K562 (cell line): Measurements from ENCODE around the gene MLC1. TPM values are rescaled to one million over a fixed set of nuclear protein-coding genes. Genes with fewer than 3 reads are reported as not detected.

ENCODE experiments used
- ATAC-seq: fragments of 200-7000 bp; cut with Tn5 transposase; 3 replicates; pipeline ENCODE4 v1.9.1; 2020; ENCODE audit warnings: moderate library complexity
- BruUV-seq: library from RNA; stranded (reverse); fragments of 400-500 nt; replicated peaks from 2 replicates; lab custom pipeline; 2021; lab: Mats Ljungman, UMichigan
- CTCF ChIA-PET: fragments of 300-600 bp; formaldehyde crosslinking; extraction: SDS; loops from one replicate; lab custom pipeline; 2021; ENCODE audit warnings: low intra/inter-chr PET ratio; lab: Yijun Ruan, JAX
- POLR2A ChIA-PET: fragments of 300-600, 350-650 bp; sonication (Branson Sonifier 250); formaldehyde crosslinking; extraction: SDS; loops from one replicate; lab custom pipeline; 2021; ENCODE audit warnings: antibody characterized with exemption, inconsistent platforms; lab: Yijun Ruan, JAX
- DNase-seq, 4 experiments: peaks; one replicate each; pipeline versions ENCODE4 v3.0.0 to v3.0.0-alpha.2; 2011 to 2018; ENCODE audit warnings: low spot score in 3 of 4, mixed read lengths in 3 of 4; ENCODE audit errors: extremely low read depth in 1 of 4
- FAIRE-seq: peaks from 2 replicates; lab custom pipeline; 2011; peaks lifted over from hg19 to GRCh38; lab: Jason Lieb, UNC
- H2AFZ ChIP-seq: 2 replicates; pipeline ENCODE4 v1.6.0; 2011; ENCODE audit warnings: low read depth, low read length, control low read depth, inconsistent platforms
- H3K27ac ChIP-seq: fragments of 200-600 bp; 3 replicates; pipeline ENCODE4 v1.8.0; 2011; ENCODE audit warnings: low read depth, mild to moderate bottlenecking, control low read depth, inconsistent platforms, low read length, moderate library complexity, mixed read lengths; ENCODE audit errors: extremely low read depth
- H3K27me3 ChIP-seq, 2 experiments: fragments of 300-600 bp in 1 of 2; 2 replicates in 1 of 2; 3 replicates in 1 of 2; pipeline versions ENCODE4 v1.6.0 to v1.8.0; 2011; ENCODE audit warnings: inconsistent platforms in 2 of 2, low read length in 2 of 2, mild to moderate bottlenecking in 1 of 2, mixed read lengths in 1 of 2, moderate library complexity in 1 of 2; ENCODE audit not compliant: control insufficient read depth in 2 of 2, insufficient read depth in 2 of 2
- H3K36me3 ChIP-seq: fragments of 300-600 bp; 3 replicates; pipeline ENCODE4 v1.8.0; 2011; ENCODE audit warnings: mild to moderate bottlenecking, low read length, inconsistent platforms; ENCODE audit not compliant: control insufficient read depth, insufficient read depth
- H3K4me1 ChIP-seq, 2 experiments: fragments of 200-600 bp in 1 of 2; replicated peaks in 1 of 2; 2 replicates in 1 of 2; 3 replicates in 1 of 2; pipeline versions ENCODE4 v1.5.1 to v1.8.0; 2011; ENCODE audit warnings: inconsistent platforms in 2 of 2, low read length in 2 of 2, mild to moderate bottlenecking in 1 of 2, mixed read lengths in 1 of 2, moderate library complexity in 1 of 2; ENCODE audit not compliant: control insufficient read depth in 2 of 2, insufficient read depth in 2 of 2
- H3K4me2 ChIP-seq: 2 replicates; pipeline ENCODE4 v1.6.1; 2011; ENCODE audit warnings: low read length, control low read depth, inconsistent platforms, mixed read lengths; ENCODE audit not compliant: insufficient read depth
- H3K4me3 ChIP-seq: fragments of 200-600 bp; sonication (generic), shearing (Covaris generic); 2 replicates; pipeline ENCODE4 v1.5.1; 2016; ENCODE audit warnings: control low read depth, inconsistent platforms
- H3K79me2 ChIP-seq: fragments of 200-600 bp; 3 replicates; pipeline ENCODE4 v1.8.0; 2011; ENCODE audit warnings: low read length, inconsistent platforms; ENCODE audit not compliant: control insufficient read depth, insufficient read depth
- H3K9ac ChIP-seq, 2 experiments: 2 replicates each; pipeline versions ENCODE4 v1.6.0 to v1.6.1; 2011; ENCODE audit warnings: low read depth in 2 of 2, low read length in 2 of 2, control low read depth in 1 of 2, inconsistent platforms in 1 of 2, mild to moderate bottlenecking in 1 of 2, mixed read lengths in 1 of 2; ENCODE audit not compliant: insufficient read depth in 1 of 2
- H3K9me1 ChIP-seq: one replicate; pipeline ENCODE4 v1.6.0; 2011; ENCODE audit warnings: inconsistent platforms, mild to moderate bottlenecking, low read length, moderate library complexity; ENCODE audit not compliant: control insufficient read depth, insufficient read depth
- H3K9me3 ChIP-seq: replicated peaks from 2 replicates; pipeline ENCODE4 v1.5.1; 2011; ENCODE audit warnings: low read depth, low read length, inconsistent platforms; ENCODE audit not compliant: control insufficient read depth, insufficient read depth
- H4K20me1 ChIP-seq: replicated peaks from 2 replicates; pipeline ENCODE4 v1.6.1; 2011; ENCODE audit warnings: low read length, inconsistent platforms, mixed read lengths; ENCODE audit not compliant: control insufficient read depth, insufficient read depth
- ASH1L ChIP-seq: fragments of 450-650 bp; IDR thresholded peaks from 2 replicates; pipeline ENCODE4 v1.6.1; 2018; ENCODE audit warnings: borderline replicate concordance, mild to moderate bottlenecking, low read depth; ENCODE audit not compliant: partially characterized antibody
- GTF2F1 ChIP-seq: IDR thresholded peaks from 2 replicates; pipeline ENCODE4 v1.6.1; 2011; ENCODE audit warnings: low read depth, low read length, improper control_type of control experiment
- MAFG ChIP-seq: fragments of 450-650 bp; conservative IDR thresholded peaks from 2 replicates; pipeline ENCODE4 v1.6.1; 2016; ENCODE audit warnings: missing genetic modification characterization, missing compliant biosample characterization
- MXI1 ChIP-seq: IDR thresholded peaks from 2 replicates; pipeline ENCODE4 v1.6.1; 2011; ENCODE audit warnings: low read depth, mild to moderate bottlenecking, improper control_type of control experiment, low read length
- NR2F6 ChIP-seq: fragments of 450-650 bp; formaldehyde crosslinking; IDR thresholded peaks from 2 replicates; pipeline ENCODE4 v1.4.0; 2020; ENCODE audit warnings: mild to moderate bottlenecking
- RBM17 ChIP-seq: fragments of 200-400 bp; formaldehyde crosslinking; IDR thresholded peaks from 2 replicates; pipeline ENCODE4 v1.6.1; 2017; ENCODE audit warnings: low read depth, mild to moderate bottlenecking, low read length, borderline replicate concordance
- RCOR1 ChIP-seq, 2 experiments: IDR thresholded peaks; 2 replicates each; pipeline ENCODE4 v1.6.1; 2012; ENCODE audit warnings: low read depth in 2 of 2, low read length in 2 of 2, borderline replicate concordance in 1 of 2, improper control_type of control experiment in 1 of 2
- ZC3H11A ChIP-seq: IDR thresholded peaks from 2 replicates; pipeline ENCODE4 v1.6.1; 2012; ENCODE audit warnings: low read depth, low read length, improper control_type of control experiment
- ZSCAN29 ChIP-seq: fragments of 450-650 bp; IDR thresholded peaks from 2 replicates; pipeline ENCODE4 v1.6.1; 2017
- WGBS: fragments of 100-300 bp; shearing (Covaris generic); methylation state at CpG from one replicate; pipeline ENCODE4 v1.1.6; 2016; ENCODE audit warnings: low coverage, mixed read lengths; ENCODE audit not compliant: insufficient coverage; ENCODE audit errors: missing lambda C conversion rate; 5-methylcytosine and 5-hydroxymethylcytosine counted together
- in situ Hi-C: fragments of 300-500 bp; cut with MboI; formaldehyde crosslinking; loops from 4 replicates; pipeline ENCODE4 v1.15.0; 2018; ENCODE audit warnings: inconsistent platforms, mixed read lengths
- intact Hi-C: fragments of 100-400 bp; cut with micrococcal nuclease; formaldehyde crosslinking; loops from 2 replicates; pipeline ENCODE4 v1.14.2; 2022
- polyA plus RNA-seq, 8 experiments: library from polyadenylated mRNA; depleted of rRNA in 4 of 8; stranded (reverse) in 5 of 8; unstranded in 3 of 8; fragments of >200 nt; fragmentation: Nextera tagmentation in 2 of 8; fragmentation: Illumina TruSeq in 1 of 8; extraction: Ambion mirVana in 2 of 8; extraction: Trizol in 1 of 8; gene quantifications; 2 replicates each; pipeline versions ENCODE4 v1.2.1 to v1.2.3, GENCODE V29; 2011 to 2014; ENCODE audit warnings: inconsistent platforms in 1 of 8, missing spikeins in 1 of 8
- total RNA-seq, 7 experiments: library from RNA; depleted of rRNA in 6 of 7; stranded (reverse); fragments of >200 nt in 6 of 7; fragmentation: Illumina TruSeq in 2 of 7; extraction: Trizol in 2 of 7; gene quantifications; 2 replicates each; pipeline versions ENCODE4 v1.2.1 to v1.2.3, GENCODE V29; 2011 to 2021; ENCODE audit warnings: low replicate concordance in 1 of 7
- TF ChIP-seq, protein P1 (sequence below): fragments of 250-450 bp; sonication (Bioruptor Pico); IDR thresholded peaks from 2 replicates; pipeline ENCODE4 v1.8.0; 2021; ENCODE audit warnings: mild to moderate bottlenecking, moderate library complexity
- TF ChIP-seq, protein P2 (sequence below): fragments of 450-650 bp; IDR thresholded peaks from 2 replicates; pipeline ENCODE4 v1.6.1; 2014; ENCODE audit warnings: low read depth, mild to moderate bottlenecking, moderate library complexity, borderline replicate concordance
- TF ChIP-seq, protein P3 (sequence below): fragments of 150-350 bp; conservative IDR thresholded peaks from 2 replicates; pipeline ENCODE4 v1.6.1; 2014; ENCODE audit warnings: low read length

Gene MLC1
- total and polyA plus RNA-seq, 9 of the 15 experiments (the other 6 are each of a cell fraction or from before 2014, with no cell fraction given), result 0.06 to 0.98 (median 0.39) TPM

DNA sequence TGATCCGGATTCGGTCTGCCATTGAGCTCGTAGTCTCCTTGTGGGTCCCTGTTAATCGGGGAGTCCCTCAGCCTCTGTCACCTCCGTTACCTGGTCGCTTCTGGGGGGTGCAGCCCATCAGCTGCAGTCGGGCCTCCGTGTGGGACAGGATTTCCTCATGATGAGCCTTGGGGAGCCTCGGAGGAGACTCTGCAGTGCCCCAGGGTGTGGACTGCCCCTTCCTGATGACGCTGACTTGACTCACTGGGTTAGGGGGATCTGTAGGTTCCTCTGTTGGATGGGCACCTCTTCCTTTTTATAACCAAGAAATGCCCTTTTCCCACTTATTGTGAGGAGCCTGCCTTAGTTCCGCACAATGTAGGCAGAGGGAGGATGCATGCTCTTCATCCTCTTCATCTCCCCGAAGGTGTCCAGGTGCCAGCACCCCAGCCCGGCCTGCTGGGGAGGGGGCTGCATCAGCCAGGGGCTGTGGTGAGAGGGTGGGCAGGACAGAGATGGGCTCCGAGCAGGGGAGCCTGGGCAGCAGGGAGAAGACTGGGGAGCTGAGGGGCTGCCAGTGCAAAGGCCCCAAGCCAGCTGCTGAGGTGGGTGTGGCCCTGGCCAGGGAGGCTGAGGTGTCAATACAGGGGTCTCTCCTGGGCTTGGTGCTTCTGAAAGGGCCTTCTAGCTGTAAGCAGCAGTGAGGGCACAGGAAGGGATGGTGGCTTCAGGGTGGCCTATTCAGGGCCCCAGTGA is 13.6 kb downstream of the MLC1 start (continued):
- TF ChIP-seq RCOR1 (IDR thresholded peaks at IDR 0.05; ENCODE audit: borderline replicate concordance in 1 of 2, low read depth in 2 of 2, low read length in 2 of 2), result no peak
- TF ChIP-seq MAFG, result no peak
- TF ChIP-seq GTF2F1, result no peak
- TF ChIP-seq MXI1, result no peak
- no peak for TF ChIP-seq ZC3H11A
- TF ChIP-seq, protein P1, sequence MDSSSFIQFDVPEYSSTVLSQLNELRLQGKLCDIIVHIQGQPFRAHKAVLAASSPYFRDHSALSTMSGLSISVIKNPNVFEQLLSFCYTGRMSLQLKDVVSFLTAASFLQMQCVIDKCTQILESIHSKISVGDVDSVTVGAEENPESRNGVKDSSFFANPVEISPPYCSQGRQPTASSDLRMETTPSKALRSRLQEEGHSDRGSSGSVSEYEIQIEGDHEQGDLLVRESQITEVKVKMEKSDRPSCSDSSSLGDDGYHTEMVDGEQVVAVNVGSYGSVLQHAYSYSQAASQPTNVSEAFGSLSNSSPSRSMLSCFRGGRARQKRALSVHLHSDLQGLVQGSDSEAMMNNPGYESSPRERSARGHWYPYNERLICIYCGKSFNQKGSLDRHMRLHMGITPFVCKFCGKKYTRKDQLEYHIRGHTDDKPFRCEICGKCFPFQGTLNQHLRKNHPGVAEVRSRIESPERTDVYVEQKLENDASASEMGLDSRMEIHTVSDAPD (CRISPR knock-in tag), result no peak
- TF ChIP-seq, all 486 proteins: peak for 0

DNA sequence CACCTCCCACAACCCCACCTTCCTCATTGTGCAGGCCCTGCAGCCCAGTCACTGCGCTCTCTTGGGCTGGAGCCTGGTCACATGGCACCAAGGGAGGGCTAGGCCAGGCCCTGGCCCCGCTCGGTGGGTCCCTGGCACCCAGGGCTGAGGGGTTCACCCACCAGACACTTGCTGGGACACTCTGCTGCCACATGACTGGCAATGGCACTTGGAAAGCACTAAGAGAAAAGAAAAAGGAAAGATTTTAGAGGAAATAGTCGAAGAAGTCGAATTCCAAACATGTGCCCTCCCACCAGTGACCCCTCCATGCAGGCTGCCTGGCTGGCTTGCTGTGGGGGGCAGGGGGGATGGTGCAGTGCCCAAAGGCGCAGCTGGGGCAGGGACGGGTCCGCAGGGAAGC is 14.9 kb downstream of the MLC1 start:
- Histone ChIP-seq H3K4me3 (no peak overlapping the region), H4K20me1 (no peaks in the 10 kb centered on the region), H3K4me2 (no peak overlapping the region), H3K79me2 (no peaks in the 10 kb centered on the region), H3K9me1 (no peaks in the 10 kb centered on the region), H3K9me3 (no peaks in the 10 kb centered on the region), H3K27ac (no peak overlapping the region), H3K9ac (no peak overlapping the region; a peak in 1 of 4 replicates), H2AFZ (no peak overlapping the region), H3K4me1 (peaks cover 0 to 34% of the 10 kb centered on the region in 2 experiments; a peak in 2 of 5 replicates), H3K36me3 (no peaks in the 10 kb centered on the region), H3K27me3 (peaks cover 0 to 2% of the 10 kb centered on the region in 2 experiments; a peak in 3 of 5 replicates)
- WGBS, result 20% methylated on average over 8 of the region's 8 CpGs
- in situ Hi-C loops (no loop called here), intact Hi-C loops (no loop called here)
- ATAC-seq (no peak), DNase-seq (no peak), FAIRE-seq (no peak)
- no TSS peak for BruUV-seq
- POLR2A ChIA-PET, result interaction anchor here (0.7 kb wide), 1 partner anchor 12 kb away, joined by 3 read pairs; no protein-coding TSS in a partner anchor
- CTCF ChIA-PET, result no interaction called here
- TF ChIP-seq, protein P2, sequence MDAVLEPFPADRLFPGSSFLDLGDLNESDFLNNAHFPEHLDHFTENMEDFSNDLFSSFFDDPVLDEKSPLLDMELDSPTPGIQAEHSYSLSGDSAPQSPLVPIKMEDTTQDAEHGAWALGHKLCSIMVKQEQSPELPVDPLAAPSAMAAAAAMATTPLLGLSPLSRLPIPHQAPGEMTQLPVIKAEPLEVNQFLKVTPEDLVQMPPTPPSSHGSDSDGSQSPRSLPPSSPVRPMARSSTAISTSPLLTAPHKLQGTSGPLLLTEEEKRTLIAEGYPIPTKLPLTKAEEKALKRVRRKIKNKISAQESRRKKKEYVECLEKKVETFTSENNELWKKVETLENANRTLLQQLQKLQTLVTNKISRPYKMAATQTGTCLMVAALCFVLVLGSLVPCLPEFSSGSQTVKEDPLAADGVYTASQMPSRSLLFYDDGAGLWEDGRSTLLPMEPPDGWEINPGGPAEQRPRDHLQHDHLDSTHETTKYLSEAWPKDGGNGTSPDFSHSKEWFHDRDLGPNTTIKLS, result no peak
- TF ChIP-seq RBM17 (no peak), NR2F6 (CRISPR knock-in tag) (no peak), ZSCAN29 (no peak), ASH1L (no peak)
- TF ChIP-seq, protein P3, sequence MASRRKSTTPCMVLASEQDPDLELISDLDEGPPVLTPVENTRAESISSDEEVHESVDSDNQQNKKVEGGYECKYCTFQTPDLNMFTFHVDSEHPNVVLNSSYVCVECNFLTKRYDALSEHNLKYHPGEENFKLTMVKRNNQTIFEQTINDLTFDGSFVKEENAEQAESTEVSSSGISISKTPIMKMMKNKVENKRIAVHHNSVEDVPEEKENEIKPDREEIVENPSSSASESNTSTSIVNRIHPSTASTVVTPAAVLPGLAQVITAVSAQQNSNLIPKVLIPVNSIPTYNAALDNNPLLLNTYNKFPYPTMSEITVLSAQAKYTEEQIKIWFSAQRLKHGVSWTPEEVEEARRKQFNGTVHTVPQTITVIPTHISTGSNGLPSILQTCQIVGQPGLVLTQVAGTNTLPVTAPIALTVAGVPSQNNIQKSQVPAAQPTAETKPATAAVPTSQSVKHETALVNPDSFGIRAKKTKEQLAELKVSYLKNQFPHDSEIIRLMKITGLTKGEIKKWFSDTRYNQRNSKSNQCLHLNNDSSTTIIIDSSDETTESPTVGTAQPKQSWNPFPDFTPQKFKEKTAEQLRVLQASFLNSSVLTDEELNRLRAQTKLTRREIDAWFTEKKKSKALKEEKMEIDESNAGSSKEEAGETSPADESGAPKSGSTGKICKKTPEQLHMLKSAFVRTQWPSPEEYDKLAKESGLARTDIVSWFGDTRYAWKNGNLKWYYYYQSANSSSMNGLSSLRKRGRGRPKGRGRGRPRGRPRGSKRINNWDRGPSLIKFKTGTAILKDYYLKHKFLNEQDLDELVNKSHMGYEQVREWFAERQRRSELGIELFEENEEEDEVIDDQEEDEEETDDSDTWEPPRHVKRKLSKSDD, result no peak
